HCT116 (cell line): ENCODE results near the gene ATG16L2.
"Not testable (repeated sequence)": the region's sequence is repeated elsewhere in the genome, so short reads cannot be mapped to it uniquely, and the experiment has no call there.

ENCODE experiments used
- CEBPB ChIP-seq: IDR thresholded peaks from 2 replicates; pipeline ENCODE4 v1.6.1; 2012; ENCODE audit warnings: low read depth
- POLR2AphosphoS5 ChIP-seq: IDR thresholded peaks from 2 replicates; pipeline ENCODE4 v1.6.1; 2011; ENCODE audit warnings: mild to moderate bottlenecking, low read depth, low read length, moderate library complexity
- ZNF274 ChIP-seq: fragments of 200-500 bp; sonication (Bioruptor generic); IDR thresholded peaks from 2 replicates; pipeline ENCODE4 v1.6.1; 2014; ENCODE audit warnings: mild to moderate bottlenecking, low read depth, low read length, inconsistent platforms

DNA sequence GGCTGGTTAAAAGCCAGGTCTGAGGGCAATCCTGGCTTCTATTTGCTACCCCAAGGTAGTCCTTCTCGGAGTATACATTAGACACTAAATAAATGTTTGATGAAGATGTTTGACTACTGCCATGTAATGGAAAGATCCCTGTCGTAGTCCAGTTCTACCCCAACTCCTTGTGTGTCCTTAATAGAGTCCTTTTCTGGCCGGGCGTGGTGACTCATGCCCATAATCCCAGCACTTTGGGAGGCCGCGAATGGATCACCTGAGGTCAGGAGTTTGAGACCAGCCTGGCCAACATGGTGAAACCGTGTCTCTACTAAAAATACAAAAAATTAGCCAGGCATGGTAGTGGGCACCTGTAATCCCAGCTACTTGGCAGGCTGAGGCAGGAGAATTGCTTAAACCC lies 23.0 kb upstream of the ATG16L2 start:
- TF ChIP-seq ZNF274, CEBPB, POLR2AphosphoS5: not testable (repeated sequence)
